Brain pericyte (primary cell): Measurements from ENCODE around the gene GLIS1.

Experiments
- DNase-seq: peaks from one replicate; pipeline ENCODE4 v3.0.0-alpha.2; 2012; ENCODE audit warnings: low read depth, low spot score

The GLIS1 gene

DNA sequence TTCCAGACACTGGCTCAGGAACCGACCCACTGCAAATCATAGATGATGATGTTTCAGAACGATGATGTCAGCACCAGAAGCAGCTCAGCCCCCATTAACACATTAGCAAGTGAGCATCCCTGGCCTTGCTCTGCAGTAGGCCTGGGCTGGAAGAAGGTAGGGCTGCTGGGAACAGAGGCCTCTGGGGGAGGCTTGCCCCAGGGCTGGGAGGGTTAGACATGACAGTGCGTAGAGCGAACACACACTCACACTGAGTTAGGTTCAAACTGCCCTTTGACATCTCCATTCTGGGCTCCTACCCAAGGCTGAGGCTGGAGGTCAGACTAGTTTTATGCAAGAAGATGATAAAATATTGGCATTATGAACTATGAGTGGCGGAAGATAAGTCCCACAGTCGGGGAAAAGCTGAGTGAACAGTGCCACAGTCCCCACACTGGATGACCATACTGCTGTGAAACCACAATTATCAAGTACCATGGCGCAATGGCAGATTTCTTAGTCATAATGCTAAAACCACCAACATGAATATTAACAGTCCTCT is 188.7 kb downstream of the GLIS1 start:
- no peak for DNase-seq

DNA sequence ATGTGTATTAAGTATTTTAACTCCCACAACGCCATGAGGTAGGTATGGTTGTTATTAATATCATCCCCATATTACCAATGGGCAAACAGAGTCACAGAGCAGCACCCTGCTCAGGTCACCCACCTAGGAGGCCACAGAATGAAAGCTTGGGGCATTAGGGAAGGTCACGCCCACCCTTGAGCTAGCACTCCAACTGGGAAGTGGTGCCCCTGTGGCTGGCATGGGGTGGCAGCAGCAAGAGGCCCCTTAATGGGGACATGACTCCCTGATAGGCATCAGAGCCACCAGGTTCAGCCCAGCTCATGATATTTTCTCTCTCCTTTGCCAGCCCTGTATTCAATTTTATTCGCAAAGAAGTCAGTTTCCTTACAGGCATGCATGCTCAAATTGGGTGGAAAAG is 189.2 kb downstream of the GLIS1 start:
- no peak for DNase-seq

DNA sequence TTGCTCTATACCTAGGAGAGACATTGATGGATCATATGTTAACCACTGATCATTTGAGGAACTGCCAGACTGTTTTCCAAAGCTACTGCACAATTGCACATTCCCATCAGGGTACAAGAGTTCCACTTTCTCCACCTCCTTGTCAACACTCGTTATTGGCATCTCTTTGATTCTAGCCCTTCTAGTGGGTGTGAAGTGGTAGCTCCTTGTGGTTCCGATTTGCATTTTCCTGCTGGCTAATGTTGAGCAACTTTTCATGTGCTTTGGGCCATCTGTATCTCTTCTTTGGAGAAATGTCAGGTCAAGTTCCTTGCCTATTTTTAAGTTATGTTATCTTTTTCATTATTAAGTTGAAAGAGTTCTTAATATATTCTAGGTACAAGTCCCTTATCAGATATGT is 189.7 kb downstream of the GLIS1 start:
- no peak for DNase-seq

DNA sequence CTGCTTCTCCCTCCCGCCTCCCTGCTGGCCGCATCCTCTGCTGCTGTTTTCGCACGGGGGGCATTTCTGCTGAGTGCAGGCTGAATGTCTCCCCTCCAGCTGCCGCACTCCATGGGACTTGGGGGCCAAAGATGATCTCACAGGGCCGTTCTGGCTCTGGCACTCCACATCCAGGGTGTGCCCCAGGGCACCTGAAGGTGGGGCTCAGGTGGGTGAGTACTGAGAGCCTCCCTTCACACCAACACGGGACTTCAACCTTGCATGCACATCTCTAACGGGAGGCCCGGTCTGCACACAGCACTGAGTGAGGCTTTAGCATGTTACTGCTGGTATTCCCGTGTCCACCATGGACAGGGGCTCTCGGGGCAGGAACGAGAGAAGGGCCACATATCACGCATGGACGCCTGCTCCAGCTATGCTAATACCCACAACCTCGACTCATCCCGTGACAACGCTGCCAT is 190.9 kb downstream of the GLIS1 start:
- DNase-seq, result no peak

DNA sequence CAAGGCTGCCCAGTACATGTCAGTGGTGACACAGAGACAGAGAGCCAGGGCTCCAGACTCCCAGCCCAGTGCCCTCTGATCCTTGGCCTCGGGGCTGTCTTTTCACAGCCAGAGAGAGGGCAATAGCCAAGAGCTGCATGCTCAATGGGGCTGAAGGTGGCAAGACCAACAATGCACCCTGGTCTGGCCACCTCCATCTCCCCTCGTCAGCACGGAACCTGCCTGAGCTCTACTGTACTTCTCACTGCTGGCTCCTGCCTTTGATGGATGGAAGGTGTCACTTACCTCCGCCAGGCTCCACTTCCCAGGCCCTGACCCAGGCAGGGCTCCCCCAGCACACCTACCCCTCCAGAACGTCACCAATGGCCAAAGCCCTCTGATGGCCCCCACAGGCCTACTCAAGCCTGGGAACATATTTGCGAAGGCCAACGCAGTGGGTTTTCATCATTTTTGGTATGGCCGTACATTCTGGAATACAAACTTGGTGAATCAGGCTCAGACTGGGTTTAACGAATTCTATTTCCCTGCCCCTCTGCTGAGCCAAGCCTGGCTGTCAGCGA is 191.7 kb downstream of the GLIS1 start:
- no peak for DNase-seq

DNA sequence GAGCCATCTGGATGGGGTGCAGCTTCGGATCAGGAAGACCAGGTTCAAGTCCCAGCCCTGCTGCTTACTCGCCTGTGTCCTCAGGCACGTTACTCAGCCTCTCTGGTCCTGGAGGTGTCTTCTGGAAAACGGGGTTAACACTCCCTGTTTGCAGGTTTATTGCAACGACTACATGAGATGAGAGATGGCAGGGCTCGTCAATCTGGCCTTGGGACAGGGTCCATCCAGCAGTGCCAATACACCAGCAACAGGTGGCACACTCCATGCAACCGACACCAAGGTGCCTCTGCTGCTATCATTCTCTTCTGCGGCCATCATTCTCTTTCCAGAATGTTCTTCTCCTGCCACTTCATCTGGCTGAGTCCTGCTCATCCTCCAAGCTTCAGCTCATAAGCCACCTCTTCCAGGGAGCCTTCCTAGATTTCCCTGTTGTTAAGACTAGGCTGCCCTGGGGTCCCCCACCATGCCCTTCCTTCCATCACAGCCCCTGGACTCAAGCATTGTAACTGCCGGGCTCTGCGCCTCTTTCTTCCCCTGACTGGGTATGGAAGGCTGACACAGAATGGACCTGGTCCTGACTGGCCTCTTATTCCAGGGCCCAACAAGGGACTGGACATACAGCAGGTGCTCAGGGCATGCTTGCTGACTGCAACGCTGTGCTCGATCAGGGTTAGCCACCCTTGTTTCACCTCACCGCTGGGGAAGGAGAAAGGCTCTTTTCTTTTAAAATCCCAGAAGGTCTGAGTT is 192.4 kb downstream of the GLIS1 start:
- DNase-seq, result no peak

DNA sequence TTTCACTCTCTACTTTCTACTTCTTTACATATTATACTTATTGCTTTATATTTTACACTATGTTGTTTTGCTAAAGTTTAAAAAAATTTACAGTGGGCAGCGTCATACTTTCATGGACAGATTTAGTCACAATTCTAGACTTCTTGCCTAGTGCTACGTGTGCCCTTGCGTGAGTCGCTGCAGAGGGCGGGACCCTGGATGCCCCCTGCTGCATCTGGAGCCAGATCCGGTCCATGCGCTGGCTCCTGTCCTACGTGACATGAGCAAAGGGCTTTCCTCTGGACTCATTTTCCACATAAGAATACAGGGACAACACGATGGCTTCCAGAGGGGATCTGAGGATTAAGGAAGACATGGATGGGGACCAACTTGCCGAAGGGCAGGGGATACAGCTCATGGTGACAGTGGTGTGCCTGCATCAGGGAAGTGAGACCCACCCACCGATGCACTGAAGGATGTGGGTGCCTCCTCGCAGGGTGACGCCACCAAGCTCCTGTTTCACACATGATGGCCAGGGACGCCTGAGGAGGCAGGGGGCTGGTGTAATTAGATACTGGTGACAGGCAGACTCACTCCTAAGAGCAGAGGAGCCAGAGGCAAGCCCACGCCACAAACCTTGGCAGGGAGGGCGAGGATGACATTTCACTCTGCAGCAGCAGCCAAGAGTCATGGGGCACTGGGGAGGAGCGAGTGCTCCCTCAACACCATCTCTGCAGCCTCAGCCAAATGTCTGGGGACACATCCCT is 193.1 kb downstream of the GLIS1 start:
- no peak for DNase-seq

DNA sequence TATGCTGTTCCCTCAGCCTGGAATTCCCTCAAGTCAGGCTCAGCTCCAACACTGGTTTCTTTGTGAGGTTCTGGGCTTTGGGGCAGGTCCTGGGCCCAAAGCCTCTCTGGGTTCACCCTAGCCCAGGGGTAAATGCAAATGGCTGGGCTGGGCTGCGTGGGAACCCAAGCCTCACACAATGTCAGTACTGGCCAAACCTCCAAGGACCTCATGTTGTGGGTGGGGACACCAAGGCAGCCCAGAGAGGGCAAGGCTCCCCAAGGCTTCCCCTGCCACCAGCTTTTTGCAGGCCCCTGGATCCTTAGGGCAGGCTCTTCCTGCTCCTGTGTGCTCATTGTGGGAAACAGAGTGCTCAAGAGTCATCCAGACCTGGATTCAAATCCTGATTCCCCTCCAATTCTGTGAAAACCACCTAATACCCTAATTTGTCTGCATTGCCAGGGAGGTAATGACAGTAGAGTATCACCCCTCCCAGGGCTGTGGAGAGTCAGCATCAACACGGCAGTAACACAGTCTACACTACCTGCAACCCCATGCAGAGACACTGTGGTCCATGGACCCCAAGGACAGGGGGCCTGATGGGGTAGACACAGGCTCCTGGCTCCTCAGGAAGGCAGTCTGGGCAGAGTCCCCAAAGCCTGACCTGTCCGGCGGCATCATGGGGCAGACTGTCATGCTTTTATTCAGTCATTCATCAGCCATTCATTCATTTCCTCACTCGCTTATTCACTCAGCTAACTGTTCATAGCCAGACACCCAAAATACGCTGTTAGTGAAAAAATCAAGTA is 194.0 kb downstream of the GLIS1 start:
- no peak for DNase-seq

DNA sequence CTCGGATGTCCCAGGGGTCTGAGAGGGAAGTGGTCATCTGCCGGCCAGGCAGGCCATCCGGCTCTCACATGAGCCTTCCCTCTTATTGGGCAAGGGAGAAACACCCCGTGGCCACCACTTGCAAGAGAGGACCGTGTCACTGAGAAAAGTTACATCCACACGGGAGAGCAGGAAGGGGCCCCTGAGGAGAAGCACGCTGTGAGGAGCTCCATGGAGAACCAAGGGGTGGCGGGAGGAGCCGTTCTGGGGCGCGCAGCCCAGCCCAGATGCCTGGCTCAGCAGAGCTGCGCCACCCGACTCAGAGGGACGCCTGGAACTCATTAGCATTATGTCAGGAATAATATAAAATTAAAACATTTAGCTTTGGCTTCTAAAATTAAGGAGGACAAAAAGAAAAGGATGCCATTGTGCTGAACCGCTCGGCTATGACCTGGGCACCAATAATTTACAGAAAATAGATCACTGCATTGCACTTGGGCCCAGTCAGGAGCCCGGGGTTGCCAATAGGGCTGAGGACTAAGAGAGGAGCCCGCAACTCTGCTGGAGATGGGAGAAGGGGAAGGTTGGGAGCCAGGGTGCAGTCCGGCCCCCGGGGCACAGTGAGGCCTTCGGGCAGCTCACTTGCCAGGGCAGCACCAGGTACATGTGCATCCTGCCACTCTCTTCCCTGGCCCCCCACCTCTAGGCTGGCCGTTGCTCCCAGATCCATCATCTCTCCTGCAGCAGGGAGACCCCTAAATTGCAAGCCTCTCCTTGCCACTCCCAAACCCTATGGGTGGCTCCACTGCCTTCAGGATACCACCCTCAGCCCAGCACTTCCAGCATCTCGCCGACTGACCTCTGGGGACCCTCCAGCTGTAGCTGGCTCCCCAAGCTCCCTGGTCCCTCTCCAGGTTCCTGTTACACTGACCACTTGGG is 194.9 kb downstream of the GLIS1 start:
- DNase-seq, result no peak

DNA sequence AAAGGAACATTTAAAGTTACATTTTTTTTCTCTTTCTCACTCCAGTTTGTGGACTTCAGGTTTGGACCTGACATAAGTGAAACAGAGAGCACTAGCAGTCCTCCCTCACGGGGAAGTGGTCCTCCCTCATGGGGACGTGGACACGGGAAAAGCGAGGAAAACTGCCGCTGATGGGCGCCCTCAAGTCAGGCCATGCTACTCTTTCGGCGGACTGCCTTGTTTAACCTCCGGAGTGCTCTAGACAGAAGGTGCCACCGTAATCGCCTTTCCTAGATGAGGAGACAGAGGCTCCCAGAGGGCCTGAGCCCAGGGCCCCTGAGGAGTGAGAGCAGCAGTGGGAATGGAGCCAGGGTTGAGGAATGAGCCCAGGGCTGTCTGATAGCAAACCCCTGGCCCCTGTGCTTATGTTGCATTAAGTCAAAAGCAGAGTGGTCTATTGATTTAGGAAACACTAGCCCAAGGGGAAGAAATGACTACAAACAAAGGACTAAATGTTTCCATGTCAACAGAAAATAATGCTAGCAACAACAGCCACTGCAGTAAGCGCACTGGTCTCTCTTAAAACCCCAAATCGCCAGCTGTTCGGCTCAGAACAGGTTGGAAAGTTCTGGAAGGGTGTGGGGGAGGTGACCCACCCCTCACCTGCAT is 195.7 kb downstream of the GLIS1 start:
- no peak for DNase-seq

DNA sequence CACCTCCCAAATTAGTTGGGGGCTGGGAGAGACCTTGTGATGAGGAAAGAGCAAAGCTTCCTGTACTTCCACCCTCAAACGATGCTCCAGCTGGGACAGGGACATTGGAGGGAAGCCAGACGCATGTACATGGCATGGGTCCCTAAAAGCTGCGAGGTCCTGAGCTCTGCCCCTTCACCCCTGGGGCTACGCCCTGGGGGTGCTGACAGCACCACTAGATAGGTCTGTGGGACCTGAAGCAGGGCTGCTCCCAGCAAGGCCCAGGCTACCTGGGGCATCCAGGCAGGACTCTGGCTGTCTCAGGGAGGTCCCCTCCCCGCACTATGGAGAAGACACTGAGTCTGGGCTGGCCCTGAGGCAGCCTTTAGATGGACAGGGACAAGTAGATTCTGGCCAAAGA is 196.4 kb downstream of the GLIS1 start:
- DNase-seq, result no peak

DNA sequence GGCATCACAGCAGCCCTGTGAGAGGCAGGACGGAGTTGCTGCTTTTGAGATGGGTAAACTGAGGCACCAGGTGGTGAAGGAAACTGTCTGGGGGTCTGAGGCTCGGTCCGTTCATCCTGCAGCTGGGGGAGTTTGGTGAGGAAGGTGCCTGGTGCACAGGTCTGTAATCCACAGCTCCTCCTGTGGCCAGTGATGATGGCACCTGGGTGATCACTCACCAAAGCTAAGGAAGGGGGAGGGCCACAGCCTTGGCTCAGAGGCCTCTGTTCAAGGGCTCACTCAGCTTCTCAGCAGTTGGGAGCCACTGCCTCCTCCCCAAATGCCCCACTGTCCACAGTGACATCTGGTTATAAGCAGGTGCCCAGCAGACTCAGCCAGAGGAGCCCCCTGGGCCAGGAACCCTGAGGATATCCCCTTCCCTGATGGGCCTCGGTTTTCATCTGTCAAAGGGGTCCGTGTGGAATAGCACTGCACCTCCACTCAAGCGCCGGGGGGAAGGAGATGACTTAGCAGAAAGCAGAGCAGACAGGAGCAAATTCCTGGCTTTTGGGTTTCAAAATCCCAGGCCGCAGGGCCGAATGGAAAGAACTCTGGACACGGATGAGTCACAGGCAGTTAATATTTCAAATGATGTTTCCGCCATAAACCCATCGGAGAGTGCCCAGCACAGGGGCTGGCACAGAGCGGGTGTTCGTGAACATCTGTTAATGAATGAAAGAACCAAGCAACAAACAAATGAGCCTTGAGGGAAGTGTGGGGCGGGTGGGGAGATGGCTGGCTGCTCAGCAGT is 197.0 kb downstream of the GLIS1 start:
- DNase-seq, result no peak

DNA sequence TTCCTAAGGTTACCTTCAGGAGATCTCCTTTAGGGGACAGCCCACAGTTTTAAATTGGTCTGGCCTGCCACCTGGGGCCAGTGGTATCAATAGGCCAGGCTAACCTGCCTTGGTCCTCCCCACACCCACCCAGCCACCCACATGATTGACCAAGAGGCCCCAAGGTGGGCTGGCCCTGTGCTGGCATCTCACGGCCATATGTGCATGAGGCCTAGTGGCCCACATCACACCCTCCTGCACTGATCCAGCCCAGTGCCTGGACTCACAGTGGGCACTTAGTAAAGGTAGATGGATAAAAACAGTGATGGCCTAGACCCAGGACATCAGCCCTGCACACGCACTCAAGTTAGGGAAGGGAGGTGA is 197.7 kb downstream of the GLIS1 start:
- DNase-seq, result no peak

DNA sequence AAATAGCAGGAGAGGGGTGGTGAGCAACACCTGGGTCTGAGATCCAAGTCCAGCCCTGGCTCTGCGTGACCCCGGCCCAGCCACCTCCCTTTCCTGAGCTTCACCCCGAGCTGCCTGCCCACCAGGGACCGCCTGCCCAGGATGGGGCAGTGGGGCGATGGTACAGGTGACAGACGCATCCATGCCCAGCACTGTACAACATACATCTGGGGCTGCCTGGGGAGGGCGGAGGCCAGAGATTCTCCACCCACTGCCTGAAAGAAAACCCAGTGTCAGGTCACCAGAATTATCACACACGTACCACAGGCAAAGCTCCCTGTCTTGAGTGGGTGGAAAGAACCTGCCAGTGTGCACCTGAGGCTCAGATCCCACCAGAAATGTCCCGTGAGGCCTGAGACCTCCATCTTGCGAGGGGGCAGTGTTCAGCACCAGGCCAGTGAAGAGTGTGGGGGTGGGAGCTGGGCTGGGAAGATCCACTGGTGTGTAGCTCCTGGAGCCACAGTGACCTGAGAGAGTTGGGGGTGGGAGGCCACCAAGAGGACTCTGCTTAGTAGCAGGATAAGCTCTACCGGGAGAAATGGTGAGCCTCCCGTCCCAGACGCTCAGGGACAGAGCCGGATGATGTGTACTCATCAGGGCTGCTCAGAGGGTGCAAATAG is 198.2 kb downstream of the GLIS1 start:
- DNase-seq, result no peak

DNA sequence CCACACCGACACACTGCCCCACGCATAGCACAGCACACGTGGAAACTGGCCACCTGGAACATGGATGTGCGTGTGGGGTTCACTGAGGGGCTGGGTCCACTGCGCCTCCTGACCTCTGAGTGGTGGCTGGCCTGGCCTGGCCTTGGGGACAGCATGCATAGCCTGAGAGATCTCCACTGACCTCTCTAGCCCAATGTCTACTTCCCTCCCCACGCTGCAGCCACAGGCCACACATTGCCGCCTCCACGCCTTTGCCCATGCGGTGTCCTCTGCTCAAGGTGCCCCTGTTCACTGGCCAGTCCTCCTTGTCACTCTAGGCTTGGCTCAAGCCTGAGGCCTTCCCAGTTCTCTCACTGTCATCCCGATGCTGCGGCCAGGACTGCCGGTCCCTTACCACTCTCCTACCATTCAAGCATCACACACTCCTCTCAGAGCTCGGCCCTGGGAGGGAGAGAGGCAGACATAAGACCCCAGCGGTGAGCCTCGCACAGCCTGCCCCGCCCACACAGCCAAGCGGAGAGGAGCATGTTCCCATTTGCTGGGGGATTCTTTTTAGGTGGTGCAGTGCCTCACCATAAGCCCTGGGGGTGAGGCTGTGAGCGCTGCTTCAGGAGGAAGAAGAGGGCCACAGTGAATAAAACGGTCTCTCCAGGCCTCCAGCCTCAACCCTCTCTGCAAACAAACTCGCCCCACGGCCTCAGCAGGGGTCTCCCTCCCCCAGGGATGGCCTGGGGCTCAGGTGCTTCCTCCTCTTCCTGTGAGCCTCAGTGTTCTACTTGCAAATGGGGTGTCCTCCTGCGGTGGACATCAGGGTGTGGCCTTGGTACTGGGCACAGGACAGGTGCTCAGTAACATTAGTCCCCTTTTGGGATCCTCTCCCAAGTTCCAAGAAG is 199.0 kb downstream of the GLIS1 start:
- no peak for DNase-seq

DNA sequence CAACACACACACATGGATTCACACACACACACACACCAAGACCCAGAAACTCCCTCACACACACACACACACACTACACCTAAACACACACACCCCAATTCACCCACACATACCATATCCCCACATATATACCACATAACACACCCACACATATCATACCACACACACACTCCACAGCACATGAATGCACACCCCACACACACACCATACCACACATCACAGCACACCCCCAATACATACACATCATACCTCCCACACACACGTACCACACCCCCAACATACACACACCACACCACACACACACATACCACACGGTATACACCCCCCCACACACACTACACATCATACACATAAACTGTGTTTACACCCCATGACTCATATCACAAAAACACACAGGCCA is 199.7 kb downstream of the GLIS1 start:
- DNase-seq, result no peak

DNA sequence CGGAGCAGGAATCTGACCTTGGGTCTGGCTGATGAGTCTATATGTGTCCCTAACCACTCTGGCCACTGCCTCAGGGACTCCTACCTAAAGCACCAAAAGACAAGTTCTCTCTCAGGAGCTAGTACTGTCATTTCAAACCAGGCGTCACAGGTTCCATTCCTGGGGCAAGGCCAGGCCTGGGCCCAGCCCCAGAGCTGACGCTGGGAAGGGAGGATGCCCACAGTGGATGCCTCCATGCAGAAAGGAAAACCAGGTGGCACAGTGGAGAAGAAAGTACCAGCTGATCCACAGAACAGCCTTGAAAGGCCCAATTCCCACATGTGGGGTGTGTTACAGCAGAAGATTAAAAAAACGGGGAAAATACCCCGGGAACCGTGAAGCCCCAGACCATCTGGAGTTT is 202.4 kb downstream of the GLIS1 start:
- no peak for DNase-seq

DNA sequence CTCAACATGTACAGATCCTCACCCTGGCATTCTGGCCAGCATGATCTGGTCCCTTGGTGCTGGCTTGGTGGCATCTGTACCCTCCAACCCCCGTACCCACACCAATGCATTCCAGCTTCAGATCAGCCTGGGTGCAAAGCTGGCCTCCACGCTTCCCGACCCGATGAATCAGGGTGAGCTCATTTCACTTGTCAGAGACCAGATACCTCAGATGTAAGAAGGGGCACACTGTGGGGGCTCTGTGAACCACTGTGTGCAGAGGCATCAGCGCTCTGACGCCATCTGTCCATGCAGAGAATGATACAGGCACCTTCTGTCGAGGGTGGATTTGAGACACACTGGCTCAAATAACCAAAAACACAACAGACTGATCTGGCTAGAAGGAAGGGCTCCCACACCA is 203.1 kb downstream of the GLIS1 start:
- DNase-seq, result no peak
